HG02840 (cell line): ENCODE measurements around the gene FOXF2.

Source experiments
- ATAC-seq: cut with Tn5 transposase; IDR thresholded peaks from one replicate; pipeline ENCODE4 v1.9.1; 2021; ENCODE audit warnings: mild to moderate bottlenecking, moderate library complexity, moderate number of reproducible peaks; ENCODE audit not compliant: unreplicated experiment, low FRiP score

FOXF2 gene

DNA sequence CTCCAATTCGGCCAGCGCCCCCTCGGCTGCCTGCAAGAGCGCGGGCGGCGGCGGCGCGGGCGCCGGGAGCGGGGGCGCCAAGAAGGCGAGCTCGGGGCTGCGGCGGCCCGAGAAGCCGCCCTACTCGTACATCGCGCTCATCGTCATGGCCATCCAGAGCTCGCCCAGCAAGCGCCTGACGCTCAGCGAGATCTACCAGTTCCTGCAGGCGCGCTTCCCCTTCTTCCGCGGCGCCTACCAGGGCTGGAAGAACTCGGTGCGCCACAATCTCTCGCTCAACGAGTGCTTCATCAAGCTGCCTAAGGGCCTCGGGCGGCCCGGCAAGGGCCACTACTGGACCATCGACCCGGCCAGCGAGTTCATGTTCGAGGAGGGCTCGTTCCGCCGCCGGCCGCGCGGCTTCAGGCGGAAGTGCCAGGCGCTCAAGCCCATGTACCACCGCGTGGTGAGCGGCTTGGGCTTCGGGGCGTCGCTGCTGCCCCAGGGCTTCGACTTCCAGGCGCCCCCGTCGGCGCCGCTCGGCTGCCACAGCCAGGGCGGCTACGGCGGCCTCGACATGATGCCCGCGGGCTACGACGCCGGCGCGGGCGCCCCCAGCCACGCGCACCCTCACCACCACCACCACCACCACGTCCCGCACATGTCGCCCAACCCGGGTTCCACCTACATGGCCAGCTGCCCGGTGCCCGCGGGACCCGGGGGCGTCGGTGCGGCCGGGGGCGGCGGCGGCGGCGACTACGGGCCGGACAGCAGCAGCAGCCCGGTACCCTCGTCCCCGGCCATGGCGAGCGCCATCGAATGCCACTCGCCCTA, 963 bp downstream of the FOXF2 start:
- no peak for ATAC-seq

DNA sequence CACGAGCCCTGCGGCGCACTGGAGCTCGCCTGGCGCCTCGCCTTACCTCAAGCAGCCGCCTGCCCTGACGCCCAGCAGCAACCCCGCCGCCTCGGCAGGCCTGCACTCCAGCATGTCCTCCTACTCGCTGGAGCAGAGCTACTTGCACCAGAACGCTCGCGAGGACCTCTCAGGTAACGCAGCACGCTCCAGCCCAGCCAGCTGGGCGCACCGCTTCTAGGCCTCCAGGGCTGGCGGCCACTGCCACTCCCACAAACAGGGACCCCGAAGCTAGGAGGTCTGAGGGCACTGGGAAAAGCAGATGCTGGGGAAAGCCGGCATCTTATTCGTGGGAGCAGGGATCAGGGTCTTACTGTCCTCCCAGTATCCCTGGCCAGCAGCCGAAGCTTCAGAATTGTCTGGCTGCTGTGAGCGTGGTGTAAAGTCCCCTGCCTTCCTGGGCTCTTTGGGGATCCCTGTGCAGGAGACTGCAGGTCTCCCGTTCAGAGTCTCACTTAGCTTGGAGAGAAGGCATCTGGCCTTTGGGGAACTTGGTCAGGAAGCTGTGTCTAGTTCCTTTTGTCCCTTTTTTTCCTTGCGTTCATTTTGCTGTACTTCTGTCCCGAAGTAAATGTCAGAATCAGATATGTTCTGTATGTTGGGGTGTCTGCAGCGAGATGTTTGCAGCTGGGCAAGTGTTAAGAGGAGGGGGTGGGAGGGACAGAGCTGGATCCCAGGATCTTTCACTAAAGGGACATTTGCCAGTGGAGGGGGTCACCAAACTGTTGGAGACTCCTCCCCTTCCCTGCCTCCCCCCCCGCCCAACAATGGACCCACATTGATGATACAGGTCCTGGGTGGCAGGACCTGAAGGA, 1.8 kb downstream of the FOXF2 start:
- no peak for ATAC-seq

DNA sequence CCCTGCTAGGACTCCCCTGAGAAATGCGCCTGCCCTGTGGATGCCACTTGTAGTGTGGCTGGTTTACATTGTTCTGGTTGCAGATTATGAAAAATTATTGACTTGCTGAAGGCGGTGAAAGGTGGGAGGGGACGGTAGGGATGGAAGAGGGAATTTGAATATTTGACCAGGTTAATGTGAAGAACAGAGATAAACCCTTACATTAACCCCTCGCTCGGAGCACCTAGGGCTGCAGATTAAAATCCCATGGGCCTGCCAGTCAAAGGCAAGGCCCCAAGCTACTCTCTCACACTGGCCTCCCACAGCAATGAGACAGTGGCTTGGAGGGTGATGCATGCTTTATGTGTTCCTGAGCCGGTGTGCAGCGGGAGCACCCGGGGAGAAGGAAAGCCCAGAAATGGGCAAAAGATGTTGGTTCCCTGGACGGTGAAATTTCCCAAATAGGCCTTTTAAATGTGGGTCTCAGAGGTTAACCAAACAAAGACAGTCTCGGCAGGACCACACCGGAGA, 2.5 kb downstream of the FOXF2 start:
- no peak for ATAC-seq

DNA sequence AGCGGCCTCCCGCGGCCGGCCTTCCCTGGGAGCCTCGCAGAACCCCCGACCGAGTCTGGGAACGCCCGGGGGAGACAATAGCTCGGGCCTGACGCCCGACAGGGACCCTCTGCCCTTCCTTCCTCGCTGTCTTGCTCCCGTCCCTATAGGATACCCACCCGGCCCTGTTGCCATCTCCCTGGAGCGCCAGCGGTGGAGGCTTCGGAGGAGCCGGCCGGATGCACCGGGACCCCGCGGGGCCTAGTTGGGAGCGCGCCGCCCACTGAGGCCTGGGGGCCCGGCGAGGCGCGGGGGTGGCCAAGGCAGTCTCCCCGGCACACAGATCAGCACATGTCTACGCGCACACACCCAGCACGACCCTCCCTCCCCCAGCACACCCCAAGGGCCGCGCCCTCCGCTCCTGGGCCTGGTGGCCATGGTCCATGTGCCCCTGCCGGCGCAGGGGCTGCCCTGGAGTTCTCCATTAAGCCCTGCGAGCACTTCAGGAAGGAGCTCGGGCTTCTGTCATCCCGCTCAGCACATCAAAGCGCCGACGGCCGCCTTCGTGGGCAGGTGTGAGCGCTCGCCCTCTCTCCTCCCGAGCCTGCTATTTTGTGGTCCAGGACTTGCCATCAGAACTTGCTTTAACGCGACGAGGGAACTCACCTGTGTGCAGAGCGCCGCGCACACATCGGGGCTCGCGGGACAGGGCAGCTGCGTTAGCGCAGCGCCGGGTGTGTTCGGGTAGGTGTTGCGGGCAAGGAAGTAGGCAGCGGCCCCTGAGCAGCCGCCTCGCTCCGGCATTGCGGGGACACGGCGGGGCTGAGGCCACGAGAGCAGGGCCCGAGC, 3.7 kb downstream of the FOXF2 start:
- ATAC-seq, result no peak

DNA sequence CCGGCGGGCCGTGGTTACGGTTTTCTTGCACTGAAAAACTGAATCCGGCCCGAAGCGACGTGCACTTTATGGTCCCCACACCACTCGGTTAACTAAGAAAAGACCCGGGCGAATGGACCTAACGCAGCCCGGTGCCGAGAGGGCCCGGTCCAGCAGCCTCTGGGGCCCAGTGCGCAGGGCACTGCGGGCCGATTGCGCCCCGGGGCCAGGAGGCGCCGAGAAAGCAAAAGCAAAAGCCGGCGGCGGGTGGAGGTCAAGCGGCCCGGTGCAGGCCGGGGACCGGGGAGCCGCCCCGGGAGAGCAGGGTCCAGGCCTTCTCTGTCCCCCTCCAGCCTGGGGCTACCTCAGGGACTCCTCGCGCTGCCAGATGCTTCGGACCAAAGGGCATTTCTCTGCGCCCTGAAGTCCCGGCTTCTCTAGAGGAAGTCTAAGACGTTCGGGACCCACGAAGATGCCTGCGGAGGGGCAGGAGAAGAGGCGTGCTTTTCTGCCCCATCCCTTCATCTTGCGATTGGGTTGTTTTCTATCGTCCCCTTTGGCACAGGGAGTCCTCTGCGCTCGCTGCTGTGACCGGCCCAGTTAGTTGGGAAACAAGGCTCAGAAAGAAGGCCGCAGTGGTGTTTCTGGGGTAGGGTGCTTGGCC, 4.4 kb downstream of the FOXF2 start:
- ATAC-seq, result no peak

DNA sequence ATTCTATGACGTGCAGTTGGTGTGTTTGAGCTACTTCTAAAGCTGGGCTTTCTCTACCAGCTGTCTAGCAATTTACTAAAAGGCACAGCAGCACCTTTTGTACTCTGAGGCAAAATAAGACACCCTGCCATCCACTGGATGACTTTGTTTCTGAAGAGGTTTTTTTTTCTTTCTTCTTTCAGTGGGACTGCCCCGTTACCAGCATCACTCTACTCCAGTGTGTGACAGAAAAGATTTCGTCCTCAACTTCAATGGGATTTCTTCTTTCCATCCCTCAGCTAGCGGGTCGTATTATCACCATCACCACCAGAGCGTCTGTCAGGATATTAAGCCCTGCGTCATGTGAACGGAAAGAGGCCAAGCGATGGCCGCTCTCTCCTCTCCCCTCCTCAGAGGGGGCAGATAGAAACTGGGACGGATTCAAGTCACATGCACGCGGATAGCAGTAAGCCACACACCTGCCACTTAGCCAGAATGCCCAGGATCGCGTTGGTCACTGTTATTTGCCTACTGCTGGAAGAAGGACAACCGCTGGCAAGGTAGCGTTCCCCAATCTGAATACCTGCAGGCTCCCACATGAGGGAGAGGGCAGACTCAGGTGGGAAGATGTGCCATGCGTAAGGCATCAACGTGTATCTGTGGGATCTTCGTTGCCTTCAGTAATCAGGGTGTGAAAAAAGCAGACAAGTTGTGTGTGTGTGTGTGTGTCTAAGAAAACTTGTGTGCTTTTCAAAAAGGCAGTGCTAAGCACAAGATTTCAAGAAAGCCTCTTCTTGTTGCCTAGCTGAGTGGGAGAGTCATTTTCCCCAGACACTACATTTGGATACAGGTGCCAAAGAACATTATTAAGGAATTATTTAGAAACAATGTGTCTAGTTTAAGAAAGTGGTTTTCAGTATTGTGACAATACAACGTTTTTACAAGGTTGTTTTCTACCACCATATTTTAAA, 5.4 kb downstream of the FOXF2 start:
- ATAC-seq, result no peak

DNA sequence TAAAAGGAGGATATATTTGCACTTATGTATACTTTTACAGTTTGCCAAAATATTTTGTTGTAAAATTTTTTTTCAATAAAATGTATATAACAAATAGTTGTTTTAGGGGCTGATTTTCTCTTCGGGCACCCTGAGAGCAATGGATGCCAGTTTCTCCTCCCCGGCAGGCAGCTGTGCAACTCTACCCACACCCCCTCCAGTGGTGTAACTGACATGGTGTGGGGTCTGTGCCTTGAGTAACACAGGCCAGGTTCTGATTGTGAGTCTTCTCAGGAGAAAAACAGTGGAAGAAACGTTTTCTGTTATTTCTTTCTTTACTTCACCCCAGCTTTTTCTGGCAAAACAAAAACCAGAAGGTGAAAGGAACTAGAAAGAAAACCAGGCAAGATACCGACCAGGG, 6.1 kb downstream of the FOXF2 start:
- no peak for ATAC-seq

DNA sequence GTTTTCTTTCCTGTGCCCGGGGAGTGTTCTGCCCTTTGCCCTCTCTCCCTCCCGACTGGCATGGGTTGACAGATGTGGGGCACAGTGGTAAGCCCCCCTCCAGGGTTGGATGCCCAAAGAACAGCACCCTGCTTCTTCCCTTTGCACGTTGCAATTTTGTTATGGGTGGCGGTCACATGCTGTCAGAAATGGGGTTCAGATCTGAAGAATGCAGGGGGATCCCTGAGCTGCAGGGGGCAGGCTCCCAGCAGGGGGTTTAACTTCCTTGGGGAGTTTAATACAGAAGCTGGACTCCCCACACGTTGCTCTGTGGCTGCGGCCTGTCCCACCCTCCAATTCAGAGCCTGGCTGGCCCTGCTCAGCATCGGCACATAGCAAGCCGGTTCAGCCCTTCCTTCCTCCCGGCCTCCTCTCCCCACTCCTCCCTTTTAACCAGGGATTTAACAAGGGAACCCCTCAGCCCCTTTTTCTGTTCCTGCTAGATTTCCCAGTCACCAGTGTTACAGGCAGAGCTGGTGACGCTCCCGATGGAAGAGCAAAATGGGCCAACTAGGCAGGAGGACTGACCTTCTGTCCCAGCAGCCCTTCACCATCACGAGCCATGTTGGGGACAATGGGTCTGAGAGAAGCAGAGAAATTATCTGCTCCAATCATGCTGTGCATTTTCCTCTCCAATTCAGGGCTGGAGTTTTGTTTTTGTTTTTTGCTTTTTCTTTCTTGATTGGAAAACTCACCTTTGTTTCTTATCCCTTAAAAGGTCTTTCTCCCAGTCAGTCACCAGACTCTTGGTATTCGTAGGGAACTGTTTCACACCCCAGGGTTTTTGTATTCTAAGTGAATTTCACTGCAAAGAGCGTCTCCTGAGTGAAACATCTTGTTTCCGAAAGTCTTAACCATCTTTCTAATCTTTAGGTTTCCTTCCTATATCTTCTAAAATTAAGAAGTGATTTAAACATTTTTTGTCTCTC, 6.8 kb downstream of the FOXF2 start:
- no peak for ATAC-seq

DNA sequence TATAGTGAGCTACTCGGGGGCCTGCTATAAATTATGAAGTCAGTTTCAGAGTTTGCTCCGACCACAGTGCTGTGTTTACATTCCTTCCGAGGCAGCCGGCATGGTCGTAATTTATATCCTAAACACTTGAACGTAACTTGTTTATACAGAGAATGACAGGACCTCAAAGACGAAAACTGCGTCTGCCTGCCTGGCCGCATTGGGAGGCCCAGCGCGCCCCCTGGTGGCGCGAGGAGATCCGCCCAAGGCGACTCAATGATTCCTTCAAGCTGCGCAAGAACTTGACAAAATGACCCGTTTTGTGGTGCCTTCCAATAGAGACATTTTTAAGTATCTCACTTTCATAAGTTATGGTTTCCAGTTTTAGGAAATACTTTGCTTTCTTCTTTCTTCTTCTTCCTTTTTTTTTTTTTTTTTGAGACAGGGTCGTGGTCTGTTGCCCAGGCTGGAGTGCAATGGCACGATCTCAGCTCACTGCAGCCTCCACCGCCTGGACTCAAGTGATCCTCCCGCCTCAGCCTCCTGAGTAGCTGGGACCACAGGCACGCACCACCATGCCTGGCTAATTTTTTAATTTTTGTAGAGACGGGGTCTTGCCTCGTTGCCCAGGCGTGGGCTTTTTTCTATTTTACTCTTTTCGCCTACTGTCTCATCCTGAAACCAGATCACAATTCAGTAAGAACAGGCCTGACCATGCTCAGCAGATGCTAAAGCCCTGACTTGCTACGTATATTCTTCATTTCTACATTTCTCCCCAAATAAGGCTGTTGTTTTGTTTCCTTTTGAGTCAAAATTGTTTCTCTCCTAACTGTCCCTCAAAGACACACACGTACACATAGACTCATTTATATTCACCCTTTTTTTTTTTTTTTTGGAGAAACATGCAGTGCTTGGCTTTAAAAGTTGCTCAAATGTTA, 7.8 kb downstream of the FOXF2 start:
- no peak for ATAC-seq

DNA sequence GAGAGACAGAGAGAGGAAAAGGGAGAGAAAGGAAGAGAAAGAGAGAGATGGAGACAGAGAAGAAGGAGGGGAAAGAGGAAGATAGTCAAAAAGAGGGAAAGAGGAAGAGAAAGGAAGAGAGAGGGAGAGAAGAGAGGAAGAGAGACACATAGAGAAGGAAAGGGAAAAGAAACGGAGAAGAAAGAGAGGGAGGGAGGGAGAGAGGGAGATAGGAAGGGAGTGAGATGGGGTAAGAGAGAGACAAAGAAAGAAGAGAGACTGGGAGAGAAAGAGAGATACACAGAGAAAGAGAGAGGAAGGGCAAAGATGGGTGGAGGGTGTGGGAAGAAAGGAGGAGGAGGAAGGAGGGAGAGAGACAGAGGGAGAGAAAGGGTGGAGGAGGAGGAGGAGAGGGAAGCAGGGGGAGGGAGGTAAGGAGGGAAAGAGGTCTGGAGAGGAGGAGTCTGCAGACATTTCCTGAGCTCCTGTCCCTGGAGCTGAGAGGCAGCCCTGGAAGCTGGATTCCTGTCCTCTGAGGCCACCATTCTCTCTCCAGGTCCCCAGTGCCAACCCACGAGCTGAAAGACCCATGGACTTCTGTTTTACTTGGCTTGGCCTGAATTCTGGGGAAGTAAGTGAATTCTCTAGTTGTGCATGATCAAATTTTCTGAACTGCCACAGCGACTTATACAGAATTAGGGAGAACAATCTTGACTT, 9.9 kb downstream of the FOXF2 start:
- no peak for ATAC-seq

DNA sequence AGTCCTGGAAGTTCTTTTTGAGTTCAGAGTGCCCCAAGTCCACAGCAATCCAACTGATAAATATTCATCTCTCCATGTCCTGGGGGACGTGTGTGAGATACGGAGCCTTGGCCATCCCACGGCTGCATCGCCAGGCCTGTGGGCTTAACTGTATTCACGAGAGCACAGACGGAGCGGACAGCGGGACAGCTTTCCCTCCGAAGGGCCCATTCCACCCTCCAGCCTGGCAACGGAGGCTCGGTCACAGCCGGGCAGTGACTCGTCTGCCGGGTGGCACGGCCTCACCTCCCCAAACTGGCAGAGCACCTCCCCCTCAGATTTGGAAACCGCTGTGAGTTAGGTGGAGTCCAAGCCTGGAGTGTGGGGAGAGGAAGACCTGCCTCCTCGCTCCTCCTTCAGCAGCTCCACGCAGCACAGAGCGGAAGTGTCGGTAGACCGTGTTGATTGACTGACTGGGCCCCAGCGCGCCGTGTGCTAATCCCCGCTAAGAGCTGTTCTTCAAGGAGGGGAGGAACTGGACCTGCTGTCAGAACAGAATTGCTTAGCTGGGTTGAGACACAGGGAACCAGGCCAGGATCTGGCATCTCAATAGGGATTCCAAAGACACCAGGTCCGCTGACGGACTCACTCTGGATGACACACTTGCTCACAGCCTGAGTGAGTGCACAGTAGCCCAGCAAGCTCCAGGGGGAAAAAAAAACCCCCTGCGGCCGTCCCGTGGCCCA, 10.9 kb downstream of the FOXF2 start:
- ATAC-seq, result no peak

DNA sequence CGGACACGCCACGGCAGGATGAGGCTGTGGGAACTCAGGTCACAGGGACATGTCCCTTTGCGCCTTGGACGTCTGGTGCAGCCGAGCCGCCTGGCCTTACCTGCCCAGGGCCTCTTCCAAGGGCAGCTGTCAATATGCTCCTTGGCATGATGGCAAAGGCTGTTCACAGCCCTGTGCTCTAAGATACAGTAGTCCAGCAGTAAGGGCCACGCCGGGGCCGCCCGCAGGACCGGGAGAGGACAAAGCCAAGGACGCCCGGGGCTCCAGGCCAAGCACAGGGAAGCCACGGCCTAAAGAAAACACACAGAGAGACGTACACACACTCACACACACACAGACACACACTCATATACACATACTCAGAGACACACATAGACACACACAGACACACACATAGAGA, 13.0 kb downstream of the FOXF2 start:
- ATAC-seq, result no peak

DNA sequence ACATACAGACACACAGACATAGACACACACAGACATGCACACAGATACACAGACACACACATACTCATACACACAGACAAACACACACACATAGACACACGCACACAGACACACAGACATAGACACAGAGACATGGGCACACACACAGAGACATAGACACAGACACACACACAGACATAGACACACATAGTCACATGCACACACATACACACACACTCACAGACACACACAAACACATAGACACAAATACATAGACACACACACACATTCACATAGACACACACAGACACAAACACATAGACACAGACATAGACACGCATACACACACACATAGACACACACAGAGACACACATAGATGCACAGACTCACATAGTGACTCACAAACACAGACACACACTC, 13.5 kb downstream of the FOXF2 start:
- no peak for ATAC-seq

DNA sequence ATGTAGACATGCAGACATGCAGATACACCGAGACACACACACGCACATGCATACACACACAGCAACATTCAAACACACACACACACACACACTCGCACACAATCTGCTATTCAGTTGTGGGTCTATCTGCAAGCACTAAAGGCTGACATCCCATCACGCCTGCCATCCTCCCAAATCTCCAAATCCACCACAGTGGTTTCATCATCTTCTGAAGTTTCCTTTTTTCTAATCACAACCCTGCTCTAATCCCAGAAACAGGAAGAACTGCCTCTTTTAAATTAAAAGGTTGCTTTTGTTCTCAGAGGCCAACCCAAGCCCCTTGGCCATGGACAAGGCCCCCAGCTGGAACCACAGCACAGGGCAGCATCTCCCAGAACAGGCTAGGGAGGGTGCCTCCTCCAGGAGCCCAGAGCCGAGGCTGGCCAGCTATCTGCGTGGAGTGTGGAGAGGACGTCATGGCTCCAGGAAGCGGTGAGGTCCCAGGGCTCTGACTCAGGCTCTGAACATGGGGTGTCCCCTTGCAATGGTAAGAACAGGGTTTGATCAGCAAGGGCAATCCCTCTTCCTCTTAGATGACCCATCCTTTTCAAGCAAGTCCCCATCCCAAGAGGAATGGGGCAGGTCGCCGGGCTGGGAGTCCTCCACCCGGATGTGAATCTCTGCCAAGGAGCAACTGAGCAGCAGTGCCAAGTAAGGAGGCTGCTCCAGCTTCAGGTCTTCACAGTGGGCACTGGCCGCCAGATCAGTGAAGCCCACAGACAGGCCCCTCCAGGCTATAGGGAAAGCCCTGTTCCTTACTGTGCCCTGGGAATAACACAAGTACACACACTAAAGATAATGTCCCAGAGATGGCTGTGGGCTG, 14.7 kb downstream of the FOXF2 start:
- no peak for ATAC-seq

DNA sequence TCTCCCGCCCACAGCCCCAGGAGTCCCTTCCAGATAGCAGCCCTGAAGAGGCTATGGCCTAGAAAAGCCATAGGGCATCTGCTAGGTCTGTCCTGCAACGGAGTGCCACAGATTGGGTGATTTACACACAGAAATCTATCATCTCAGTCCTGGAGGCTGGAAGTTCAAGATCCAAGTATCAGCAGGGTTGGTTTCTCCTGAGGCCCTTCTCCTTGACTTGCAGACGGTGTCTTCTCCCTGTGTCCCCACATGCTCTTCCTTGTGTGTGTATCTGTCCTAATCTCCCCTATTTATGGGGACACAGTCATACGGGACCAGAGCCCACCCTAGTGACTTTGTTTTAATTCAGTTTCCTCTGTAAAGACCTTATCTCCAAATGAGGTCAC, 15.3 kb downstream of the FOXF2 start:
- ATAC-seq, result no peak
